Measurements from ENCODE around the gene AMFR. TPM values are rescaled to one million over a fixed set of nuclear protein-coding genes. Genes with fewer than 3 reads are reported as not detected.

The AMFR gene
- total RNA-seq, 6 experiments from 2014 or later, result 104 to 117 (median 112) TPM

DNA sequence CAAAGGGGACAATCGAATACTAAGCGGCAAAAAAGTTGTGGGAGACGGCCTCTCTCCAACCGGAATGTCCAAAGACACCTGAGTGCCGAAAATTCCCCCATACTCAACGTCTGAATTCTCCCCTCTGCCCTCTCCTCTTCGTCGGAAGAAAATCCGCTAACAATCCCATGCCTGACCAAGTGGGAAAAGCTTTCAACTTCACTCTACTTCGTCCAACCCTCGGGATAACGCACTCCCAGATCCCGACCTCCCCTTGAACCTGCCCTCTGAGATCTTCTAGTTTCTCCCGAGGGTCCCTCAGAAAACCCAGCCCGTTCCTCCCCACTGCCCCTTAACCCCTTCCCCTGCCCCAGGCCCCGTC is 961 bp downstream of the AMFR start:
- TF ChIP-seq, protein P1, sequence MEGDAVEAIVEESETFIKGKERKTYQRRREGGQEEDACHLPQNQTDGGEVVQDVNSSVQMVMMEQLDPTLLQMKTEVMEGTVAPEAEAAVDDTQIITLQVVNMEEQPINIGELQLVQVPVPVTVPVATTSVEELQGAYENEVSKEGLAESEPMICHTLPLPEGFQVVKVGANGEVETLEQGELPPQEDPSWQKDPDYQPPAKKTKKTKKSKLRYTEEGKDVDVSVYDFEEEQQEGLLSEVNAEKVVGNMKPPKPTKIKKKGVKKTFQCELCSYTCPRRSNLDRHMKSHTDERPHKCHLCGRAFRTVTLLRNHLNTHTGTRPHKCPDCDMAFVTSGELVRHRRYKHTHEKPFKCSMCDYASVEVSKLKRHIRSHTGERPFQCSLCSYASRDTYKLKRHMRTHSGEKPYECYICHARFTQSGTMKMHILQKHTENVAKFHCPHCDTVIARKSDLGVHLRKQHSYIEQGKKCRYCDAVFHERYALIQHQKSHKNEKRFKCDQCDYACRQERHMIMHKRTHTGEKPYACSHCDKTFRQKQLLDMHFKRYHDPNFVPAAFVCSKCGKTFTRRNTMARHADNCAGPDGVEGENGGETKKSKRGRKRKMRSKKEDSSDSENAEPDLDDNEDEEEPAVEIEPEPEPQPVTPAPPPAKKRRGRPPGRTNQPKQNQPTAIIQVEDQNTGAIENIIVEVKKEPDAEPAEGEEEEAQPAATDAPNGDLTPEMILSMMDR (IDR thresholded peaks at IDR 0.05), result no peak
- H3K9me3 Mint-ChIP-seq, result no peaks in the 10 kb centered on the region
- no peak for DNase-seq
- H3K27ac Mint-ChIP-seq, result peak overlapping the region; percentile 84
- H3K36me3 Mint-ChIP-seq (ENCODE audit: low read depth), result no peaks in the 10 kb centered on the region
- H3K4me3 Mint-ChIP-seq, result peak overlapping the region; percentile 94
- no peaks in the 10 kb centered on the region for H3K27me3 Mint-ChIP-seq (ENCODE audit: insufficient read depth)
- peaks cover 48% of the 10 kb centered on the region for H3K4me1 Mint-ChIP-seq (ENCODE audit: low read depth)

DNA sequence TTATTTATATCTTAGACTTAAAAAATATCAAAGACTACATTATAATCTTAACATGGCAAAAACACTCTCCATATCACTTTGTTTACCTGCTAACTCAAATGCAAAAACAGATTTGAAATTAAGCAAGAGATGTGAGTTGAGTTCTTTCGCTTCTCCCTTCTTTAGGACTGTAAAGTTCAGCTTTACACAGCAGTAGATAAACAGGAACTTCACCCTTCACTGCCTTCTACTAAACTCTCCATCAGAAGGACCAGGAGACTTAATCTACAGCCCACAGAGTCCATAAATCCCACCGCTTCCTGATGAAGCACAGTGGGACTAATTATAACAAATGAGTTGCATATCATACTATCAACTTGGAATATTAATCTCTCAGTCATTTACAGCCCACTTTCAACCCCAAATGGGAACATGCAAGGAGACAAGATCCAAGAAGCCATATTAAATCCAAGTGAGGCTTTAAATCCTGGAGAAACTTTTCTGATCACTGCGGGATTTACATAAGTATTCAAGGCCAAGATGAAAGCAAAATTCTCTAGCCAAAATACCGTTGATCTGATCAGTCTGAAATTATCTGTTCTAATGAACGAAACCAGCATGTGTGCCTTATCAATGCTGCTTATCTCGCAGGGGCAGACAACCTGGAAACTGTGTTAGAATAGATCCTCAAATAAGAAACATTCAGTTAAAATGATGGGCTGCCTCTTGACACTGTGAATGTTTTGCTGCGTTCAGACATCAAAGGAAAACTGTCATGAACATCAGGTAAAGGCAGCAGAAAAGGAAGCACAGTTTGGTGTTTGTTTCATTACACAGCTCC is 1.6 kb downstream of the AMFR start:
- no peaks in the 10 kb centered on the region for H3K9me3 Mint-ChIP-seq
- H3K4me3 Mint-ChIP-seq, result peak overlapping the region; percentile 94
- H3K4me1 Mint-ChIP-seq (ENCODE audit: low read depth), result peaks cover 48% of the 10 kb centered on the region
- no peaks in the 10 kb centered on the region for H3K36me3 Mint-ChIP-seq (ENCODE audit: low read depth)
- TF ChIP-seq, protein P1 (IDR thresholded peaks at IDR 0.05), result no peak
- peak overlapping the region; percentile 84 for H3K27ac Mint-ChIP-seq
- no peak for DNase-seq
- H3K27me3 Mint-ChIP-seq (ENCODE audit: insufficient read depth), result no peaks in the 10 kb centered on the region

DNA sequence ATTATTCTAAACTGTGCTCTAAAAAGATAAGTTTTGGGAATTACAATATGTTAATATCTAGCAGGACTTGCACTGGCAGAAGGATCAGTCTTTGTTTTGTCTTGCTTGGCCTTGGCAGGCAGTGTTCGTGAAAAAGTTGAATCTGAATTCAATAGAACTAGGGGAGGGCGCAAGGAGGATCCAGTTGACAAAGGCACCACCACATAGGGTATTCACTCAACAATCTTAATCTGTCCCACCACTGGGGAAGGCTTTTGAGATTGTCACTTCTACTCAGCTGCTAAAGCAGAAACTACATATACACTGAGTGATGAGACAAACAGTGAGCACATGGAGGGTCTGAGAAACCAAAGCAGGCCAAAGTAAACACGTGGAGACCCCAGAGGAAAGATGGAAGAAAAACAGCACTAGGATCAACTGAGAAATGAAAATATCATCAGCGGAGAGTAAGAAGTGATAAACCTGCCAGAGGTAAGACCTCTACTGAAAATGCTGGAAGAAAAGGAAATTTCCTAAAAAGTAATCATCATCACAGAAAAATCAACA is 2.4 kb downstream of the AMFR start:
- TF ChIP-seq, protein P1 (IDR thresholded peaks at IDR 0.05), result no peak
- Mint-ChIP-seq H3K27ac (no peak overlapping the region), H3K4me3 (peak overlapping the region; percentile 94), H3K4me1 (ENCODE audit: low read depth) (peaks cover 48% of the 10 kb centered on the region), H3K27me3 (ENCODE audit: insufficient read depth) (no peaks in the 10 kb centered on the region), H3K36me3 (ENCODE audit: low read depth) (no peaks in the 10 kb centered on the region), H3K9me3 (no peaks in the 10 kb centered on the region)
- no peak for DNase-seq

DNA sequence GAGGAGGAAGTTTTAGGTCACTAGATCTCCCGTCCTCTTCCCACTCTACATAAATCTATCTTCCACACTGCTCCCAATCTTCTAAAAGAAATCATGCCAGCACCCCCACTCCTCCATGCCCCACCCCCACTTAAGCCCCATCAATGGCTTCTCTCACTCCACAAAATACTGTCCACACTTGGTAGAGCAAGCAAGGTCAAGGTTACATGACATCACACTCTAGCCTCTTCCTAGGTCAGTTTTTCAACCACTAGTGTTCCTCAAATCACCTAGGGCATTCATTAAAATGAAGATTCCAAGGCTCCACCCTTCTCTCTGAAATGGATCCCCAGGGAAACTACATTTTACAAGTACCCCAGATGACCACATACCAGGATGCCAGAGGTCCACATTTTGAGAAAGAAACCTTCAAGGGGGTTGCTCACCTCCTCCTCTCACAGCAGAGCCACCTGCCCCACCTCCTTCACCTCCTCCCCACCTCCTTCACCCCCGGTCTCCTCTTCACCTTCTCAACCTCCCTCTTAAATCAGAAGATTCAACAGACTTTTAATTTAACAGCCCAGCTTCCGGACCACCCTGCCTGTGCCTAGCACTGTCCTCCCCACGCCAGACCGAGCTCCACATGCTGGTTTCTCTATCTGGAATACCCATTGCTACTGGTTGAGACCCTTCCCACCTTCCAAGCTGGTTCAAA is 3.2 kb downstream of the AMFR start:
- H3K27ac Mint-ChIP-seq, result peak overlapping the region; percentile 42
- no peaks in the 10 kb centered on the region for H3K27me3 Mint-ChIP-seq (ENCODE audit: insufficient read depth)
- H3K4me1 Mint-ChIP-seq (ENCODE audit: low read depth), result peaks cover 48% of the 10 kb centered on the region
- no peaks in the 10 kb centered on the region for H3K9me3 Mint-ChIP-seq
- DNase-seq, result no peak
- no peaks in the 10 kb centered on the region for H3K36me3 Mint-ChIP-seq (ENCODE audit: low read depth)
- peak overlapping the region; percentile 57; the same call in 1 of the 2 replicates for H3K4me3 Mint-ChIP-seq
- TF ChIP-seq, protein P1 (IDR thresholded peaks at IDR 0.05), result no peak

DNA sequence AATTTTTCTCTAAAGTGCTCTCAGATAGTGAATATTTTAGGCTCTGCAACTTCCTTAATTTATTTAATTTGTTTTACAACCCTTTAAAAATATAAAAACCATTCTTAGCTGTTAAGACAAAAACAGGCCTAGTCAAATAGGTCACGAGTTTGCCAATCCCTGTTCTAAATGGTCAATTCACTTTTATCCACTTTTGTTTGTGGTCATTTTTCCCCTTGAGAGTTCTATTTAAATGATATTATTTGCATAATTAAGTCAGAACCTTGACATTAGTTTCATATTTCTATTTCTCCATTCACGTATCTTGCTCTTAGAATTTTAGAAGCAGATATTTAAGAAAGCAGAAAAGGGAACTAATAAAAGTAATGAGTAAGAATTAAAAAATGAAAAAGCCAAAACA is 4.0 kb downstream of the AMFR start:
- TF ChIP-seq, protein P1 (IDR thresholded peaks at IDR 0.05), result no peak
- Mint-ChIP-seq H3K27me3 (ENCODE audit: insufficient read depth) (no peaks in the 10 kb centered on the region), H3K27ac (no peak overlapping the region), H3K4me3 (no peak overlapping the region), H3K4me1 (ENCODE audit: low read depth) (peaks cover 45% of the 10 kb centered on the region), H3K9me3 (no peaks in the 10 kb centered on the region), H3K36me3 (ENCODE audit: low read depth) (no peaks in the 10 kb centered on the region)
- DNase-seq, result no peak
